PC-9 (cell line): ENCODE data around the gene PPM1A. TPM values are rescaled to one million over a fixed set of nuclear protein-coding genes. Genes with fewer than 3 reads are reported as not detected.

Source experiments
- Bru-seq: library from RNA; stranded (reverse); fragments of 400-500 nt; gene quantifications from one replicate; lab custom pipeline; 2021; lab: Mats Ljungman, UMichigan
- BruChase-seq, 2 experiments: library from RNA; stranded (reverse); fragments of 400-500 nt; gene quantifications; one replicate each; lab custom pipeline; 2021; lab: Mats Ljungman, UMichigan
- BruUV-seq: library from RNA; stranded (reverse); fragments of 400-500 nt; replicated peaks from 2 replicates; lab custom pipeline; 2021; lab: Mats Ljungman, UMichigan
- CTCF ChIA-PET: fragments of 300-600 bp; sonication (Branson Sonifier 250); formaldehyde crosslinking; loops from one replicate; lab custom pipeline; 2022; ENCODE audit warnings: antibody characterized with exemption; lab: Charles Lee
- POLR2A ChIA-PET: fragments of 300-600 bp; sonication (Branson Sonifier 250); formaldehyde crosslinking; loops from one replicate; lab custom pipeline; 2022; ENCODE audit warnings: antibody characterized with exemption; ENCODE audit not compliant: unreplicated experiment; lab: Charles Lee
- DNase-seq, 2 experiments: peaks; one replicate each; pipeline versions ENCODE4 v3.0.0 to v3.0.0-alpha.2; 2015 to 2022; ENCODE audit warnings: mixed read lengths in 1 of 2
- H2AFZ ChIP-seq: fragments of 200-600 bp; sonication (generic); 2 replicates; pipeline ENCODE4 v1.8.1; 2017; ENCODE audit warnings: antibody characterized with exemption
- H3F3A ChIP-seq: fragments of 200-600 bp; sonication (generic); 2 replicates; pipeline ENCODE4 v1.8.1; 2017; ENCODE audit warnings: antibody characterized with exemption, mild to moderate bottlenecking, low read depth; ENCODE audit not compliant: insufficient read depth
- H3K27ac ChIP-seq: fragments of 200-600 bp; sonication (generic); 2 replicates; pipeline ENCODE4 v1.6.1; 2016; ENCODE audit warnings: mixed run types
- H3K27me3 ChIP-seq: fragments of 200-600 bp; sonication (generic); 2 replicates; pipeline ENCODE4 v1.6.1; 2016; ENCODE audit warnings: low read depth, mixed run types; ENCODE audit not compliant: insufficient read depth
- H3K36me3 ChIP-seq: fragments of 200-600 bp; sonication (generic); 2 replicates; pipeline ENCODE4 v1.6.1; 2016; ENCODE audit warnings: low read depth, mixed run types
- H3K4me1 ChIP-seq: fragments of 200-600 bp; sonication (generic); replicated peaks from 2 replicates; pipeline ENCODE4 v1.6.1; 2016; ENCODE audit warnings: mixed run types; ENCODE audit not compliant: insufficient read depth
- H3K4me2 ChIP-seq: fragments of 200-600 bp; sonication (generic); 2 replicates; pipeline ENCODE4 v1.6.1; 2017; ENCODE audit warnings: mixed run types
- H3K4me3 ChIP-seq: fragments of 200-600 bp; sonication (generic); 2 replicates; pipeline ENCODE4 v1.6.1; 2016; ENCODE audit warnings: mixed run types
- H3K79me2 ChIP-seq: fragments of 200-600 bp; sonication (generic); 2 replicates; pipeline ENCODE4 v1.6.1; 2017; ENCODE audit warnings: low read depth, mixed run types
- H3K9me2 ChIP-seq: fragments of 200-600 bp; sonication (generic); 2 replicates; pipeline ENCODE4 v1.8.1; 2017; ENCODE audit warnings: mild to moderate bottlenecking; ENCODE audit not compliant: insufficient read depth
- H3K9me3 ChIP-seq: fragments of 200-600 bp; sonication (generic); 2 replicates; pipeline ENCODE4 v1.8.1; 2016; ENCODE audit warnings: low read depth; ENCODE audit not compliant: insufficient read depth
- H4K20me1 ChIP-seq: fragments of 200-600 bp; sonication (generic); 2 replicates; pipeline ENCODE4 v1.8.1; 2017; ENCODE audit not compliant: insufficient read depth
- CTCF ChIP-seq: fragments of 200-600 bp; sonication (generic); conservative IDR thresholded peaks from 2 replicates; pipeline ENCODE4 v1.6.1; 2017; ENCODE audit warnings: mixed run types, antibody characterized with exemption, mild to moderate bottlenecking, moderate library complexity
- EZH2 ChIP-seq: fragments of 200-600 bp; sonication (generic); IDR thresholded peaks from 2 replicates; pipeline ENCODE4 v1.8.0; 2017; ENCODE audit warnings: antibody characterized with exemption, low read depth
- intact Hi-C: fragments of 100-400 bp; cut with micrococcal nuclease; formaldehyde crosslinking; loops from one replicate; pipeline ENCODE4 v1.10.0; 2022; ENCODE audit not compliant: unreplicated experiment
- long read RNA-seq: library from polyadenylated mRNA; stranded (forward); transcript quantifications from one replicate; pipeline ENCODE4 v2.0.0, GENCODE V29; 2022
- total RNA-seq: library from RNA; stranded (reverse); gene quantifications from 2 replicates; pipeline ENCODE4 v1.2.3, GENCODE V29; 2021

PPM1A gene
- total RNA-seq (60.9 and 62.2 TPM in 2 replicates), Bru-seq, nascent RNA (percentile 96 among the genes with signal in this experiment), BruChase-seq, experiment 1, labeled RNA remaining after a 2-hour chase (percentile 95 among the genes with signal in this experiment), BruChase-seq, experiment 2, labeled RNA remaining after a 6-hour chase (percentile 92 among the genes with signal in this experiment)
- long read RNA-seq, full-length matches to known transcripts, result 21 of 42 reads
- long read RNA-seq, partial matches to known transcripts, result 7 of 42 reads
- long read RNA-seq, other reads (novel, unspliced or antisense), result 14 of 42 reads

GRCh38 chr14:60248697-60249318 is at the start of gene PPM1A:
Gene PPM1A, plus strand, starts transcription at chr14:60249221. Its CDS starts 33,483 bp downstream, at chr14:60282704.
- H3K27ac ChIP-seq, result peak within 1 kb of the TSS; percentile 89
- peaks cover 40% of the 10 kb centered on the region for H3K79me2 ChIP-seq
- no peaks in the 10 kb centered on the region for H3K9me3 ChIP-seq
- CTCF ChIA-PET, result interaction anchor here (0.5 to 1.1 kb wide), 5 partner anchors 24 to 377 kb away, joined by 3 to 12 read pairs (median 5); no protein-coding TSS in a partner anchor
- BruUV-seq, result no TSS peak
- no peaks in the 10 kb centered on the region for H3K9me2 ChIP-seq
- peak within 1 kb of the TSS; percentile 63 for H3K4me3 ChIP-seq
- POLR2A ChIA-PET, result interaction anchor here (0.5 to 1.1 kb wide), 11 partner anchors 17 to 1314 kb away, joined by 3 to 13 read pairs (median 4); partner anchors contain the start of gene PCNX4
- peak within 1 kb of the TSS; percentile 79 for H2AFZ ChIP-seq
- peaks cover 24% of the 10 kb centered on the region for H3K4me1 ChIP-seq
- TF ChIP-seq CTCF, result no peak
- TF ChIP-seq EZH2, result no peak
- peaks cover 7% of the 10 kb centered on the region; the same call in 1 of the 2 replicates for H3F3A ChIP-seq
- H3K36me3 ChIP-seq, result no peaks in the 10 kb centered on the region; the same call in 1 of the 2 replicates
- intact Hi-C loops, result loop anchor here (1.0 to 5.0 kb wide), 4 partner anchors 26 to 157 kb away; no protein-coding TSS in a partner anchor
- H3K4me2 ChIP-seq, result peak within 1 kb of the TSS; percentile 91
- peak; percentile 88 to 95 for DNase-seq
- H3K27me3 ChIP-seq, result no peaks in the 10 kb centered on the region
- H4K20me1 ChIP-seq, result peaks cover 14% of the 10 kb centered on the region; the same call in 1 of the 2 replicates

- Histone ChIP-seq H3K27me3 (no peaks in the 10 kb centered on the region), H3K9me2 (no peaks in the 10 kb centered on the region), H2AFZ (no peak overlapping the region), H3K4me1 (peaks cover 14% of the 10 kb centered on the region), H3K4me3 (no peak overlapping the region), H3K4me2 (no peak overlapping the region), H3K27ac (no peak overlapping the region), H3K9me3 (no peaks in the 10 kb centered on the region), H3K36me3 (no peaks in the 10 kb centered on the region), H3K79me2 (no peaks in the 10 kb centered on the region), H4K20me1 (no peaks in the 10 kb centered on the region), H3F3A (no peaks in the 10 kb centered on the region; the same call in 1 of the 2 replicates)
- BruUV-seq, result no TSS peak
- POLR2A ChIA-PET, result interaction anchor here (0.7 kb wide), 1 partner anchor 9 kb away, joined by 5 read pairs; no protein-coding TSS in a partner anchor
- CTCF ChIA-PET, result no interaction called here
- TF ChIP-seq CTCF (no peak), EZH2 (no peak)
- intact Hi-C loops, result loop anchor here (5.0 to 10.0 kb wide), 3 partner anchors 48 to 1055 kb away; partner anchors contain the start of gene PPM1A
- no peak for DNase-seq
These were observed 49.7 kb upstream of the PPM1A start for GRCh38 chr14:60199321-60199720.

- DNase-seq, result no peak
- H4K20me1 ChIP-seq, result no peaks in the 10 kb centered on the region
- no peak overlapping the region for H3K4me2 ChIP-seq
- no peaks in the 10 kb centered on the region for H3K36me3 ChIP-seq
- H3K9me2 ChIP-seq, result 0 out of 2 replicates have a peak, but pooled peaks cover 4% of the 10 kb centered on the region
- intact Hi-C loops, result no loop called here
- no peaks in the 10 kb centered on the region for H3K27me3 ChIP-seq
- ChIA-PET CTCF (no interaction called here), POLR2A (no interaction called here)
- TF ChIP-seq EZH2, result no peak
- no peak for TF ChIP-seq CTCF
- H3K4me3 ChIP-seq, result no peak overlapping the region
- no peaks in the 10 kb centered on the region for H3K4me1 ChIP-seq
- H3K79me2 ChIP-seq, result no peaks in the 10 kb centered on the region
- H2AFZ ChIP-seq, result no peak overlapping the region
- no peaks in the 10 kb centered on the region for H3F3A ChIP-seq
- BruUV-seq, result no TSS peak
- H3K9me3 ChIP-seq, result no peaks in the 10 kb centered on the region; the same call in 1 of the 2 replicates
- H3K27ac ChIP-seq, result no peak overlapping the region
These were observed 44.7 kb upstream of the PPM1A start for GRCh38 chr14:60204104-60204842.
